Right hindlimb (tissue), 1 donor: ENCODE data around the gene HAUS3.

ENCODE experiments used
- DNase-seq: peaks from one replicate; pipeline ENCODE4 v3.0.0-alpha.2; 2018

HAUS3 gene

DNA sequence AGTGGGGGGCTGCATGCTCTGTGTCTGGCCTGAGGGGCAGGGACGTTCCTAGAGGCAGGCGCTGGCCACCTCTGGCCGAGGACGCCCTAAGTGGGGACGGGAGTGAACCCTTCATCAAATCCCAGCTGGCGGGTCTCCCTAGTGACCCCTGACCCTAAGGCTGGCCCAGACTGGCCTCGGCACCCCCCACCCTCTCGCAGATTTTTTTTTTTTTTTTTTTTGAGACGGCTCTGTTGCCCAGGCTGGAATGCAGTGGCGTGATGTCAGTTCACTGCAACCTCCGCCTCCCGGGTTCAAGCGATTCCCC, 21.0 kb upstream of the HAUS3 start:
- DNase-seq = no peak

DNA sequence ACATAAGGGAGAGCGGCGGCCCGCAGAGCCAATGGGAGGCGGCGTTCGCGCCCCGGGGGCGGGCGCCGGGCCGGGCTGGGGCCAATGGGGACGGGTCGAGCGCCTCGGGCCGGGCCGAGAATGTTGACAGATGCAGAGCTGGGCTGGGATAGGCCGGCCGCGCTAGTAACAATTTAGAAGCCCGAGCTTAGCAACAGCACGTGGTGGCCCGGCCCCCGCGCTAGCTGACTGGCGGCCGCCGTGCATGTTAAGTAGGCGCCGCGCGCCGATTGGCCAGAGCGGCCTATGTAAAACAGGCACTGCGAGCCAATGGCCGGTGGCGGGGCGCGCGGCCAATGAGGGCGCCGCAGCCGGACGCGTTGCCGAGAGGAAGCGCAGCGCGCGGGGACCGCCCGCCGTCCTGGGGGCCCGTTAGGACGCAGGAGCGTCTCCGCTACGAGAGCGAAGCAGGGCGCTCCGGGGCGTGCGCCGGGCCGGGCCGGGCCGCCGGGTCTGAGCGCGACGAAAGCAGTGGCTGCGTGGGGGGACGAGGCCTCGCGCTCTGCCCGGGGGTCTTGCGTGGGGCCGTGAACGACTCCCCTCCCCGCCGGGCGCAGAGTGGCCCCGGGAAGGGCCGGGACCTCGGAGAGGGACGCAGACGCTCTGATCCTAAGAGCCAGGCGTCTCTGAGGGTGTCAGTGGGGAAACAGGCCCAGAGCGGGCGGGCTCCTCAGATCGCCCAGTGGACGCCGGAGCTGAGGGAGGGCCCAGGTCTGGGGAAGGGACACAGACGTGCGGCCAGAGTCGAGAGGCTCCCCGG, 20.4 kb upstream of the HAUS3 start:
- peak; percentile 100 for DNase-seq

DNA sequence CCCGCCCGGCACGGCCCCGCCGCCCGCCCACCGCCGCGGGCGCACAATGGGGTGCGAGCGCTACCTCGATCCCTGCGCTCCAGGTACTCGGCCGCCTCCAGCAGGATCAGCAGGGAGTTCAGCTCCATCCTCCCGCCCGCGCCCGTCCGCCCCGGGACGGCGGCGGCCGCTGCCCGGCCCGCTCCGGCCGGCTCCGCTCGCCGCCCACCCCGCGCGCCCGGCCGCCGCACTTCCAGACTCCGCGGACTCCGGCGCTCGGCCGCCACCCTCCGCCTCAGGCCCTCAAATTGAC, 19.9 kb upstream of the HAUS3 start, which contains the start of gene MXD4:
Gene MXD4 (minus strand): TSS at position 257 of the 292 bp plus-strand sequence. CDS start 129 bp downstream, at position 128.
- DNase-seq = no peak

DNA sequence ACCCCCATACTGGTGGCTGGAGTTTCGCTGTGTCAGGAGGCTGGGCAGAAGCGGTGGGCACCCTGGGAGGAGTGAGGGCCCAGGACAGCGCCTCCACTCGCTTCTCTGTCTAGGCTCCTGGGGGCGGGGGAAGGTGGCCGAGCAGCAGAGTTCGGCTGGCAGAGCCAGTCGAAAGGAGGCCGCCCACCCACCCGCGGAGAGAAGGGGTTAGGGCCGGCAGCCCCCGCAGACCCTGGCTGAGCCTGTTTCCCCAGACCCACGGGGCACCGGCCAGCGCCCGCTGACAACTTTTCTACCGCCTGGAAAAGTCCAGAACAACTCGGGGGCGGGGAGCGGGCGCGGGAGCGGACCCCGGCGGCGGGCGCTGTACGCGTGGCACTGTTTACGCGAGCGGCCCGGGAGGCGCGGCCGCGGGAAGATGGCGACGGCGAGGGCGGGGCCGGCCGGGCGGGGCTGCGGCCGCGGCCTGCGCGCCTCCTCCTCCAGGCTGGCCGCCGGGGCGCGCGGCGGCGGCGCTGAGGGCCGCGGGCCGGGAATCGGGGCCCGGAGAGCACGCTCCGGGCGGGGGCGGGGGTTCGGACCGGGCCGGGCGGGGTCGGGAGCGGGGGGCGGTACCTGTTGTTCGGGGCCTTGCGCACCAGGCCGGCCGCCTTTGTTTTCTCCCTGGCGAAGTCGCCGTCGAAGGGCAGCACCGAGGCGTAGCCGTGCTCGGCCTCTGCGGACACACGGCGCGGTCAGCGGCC, 19.4 kb upstream of the HAUS3 start:
- peak; percentile 65 for DNase-seq

DNA sequence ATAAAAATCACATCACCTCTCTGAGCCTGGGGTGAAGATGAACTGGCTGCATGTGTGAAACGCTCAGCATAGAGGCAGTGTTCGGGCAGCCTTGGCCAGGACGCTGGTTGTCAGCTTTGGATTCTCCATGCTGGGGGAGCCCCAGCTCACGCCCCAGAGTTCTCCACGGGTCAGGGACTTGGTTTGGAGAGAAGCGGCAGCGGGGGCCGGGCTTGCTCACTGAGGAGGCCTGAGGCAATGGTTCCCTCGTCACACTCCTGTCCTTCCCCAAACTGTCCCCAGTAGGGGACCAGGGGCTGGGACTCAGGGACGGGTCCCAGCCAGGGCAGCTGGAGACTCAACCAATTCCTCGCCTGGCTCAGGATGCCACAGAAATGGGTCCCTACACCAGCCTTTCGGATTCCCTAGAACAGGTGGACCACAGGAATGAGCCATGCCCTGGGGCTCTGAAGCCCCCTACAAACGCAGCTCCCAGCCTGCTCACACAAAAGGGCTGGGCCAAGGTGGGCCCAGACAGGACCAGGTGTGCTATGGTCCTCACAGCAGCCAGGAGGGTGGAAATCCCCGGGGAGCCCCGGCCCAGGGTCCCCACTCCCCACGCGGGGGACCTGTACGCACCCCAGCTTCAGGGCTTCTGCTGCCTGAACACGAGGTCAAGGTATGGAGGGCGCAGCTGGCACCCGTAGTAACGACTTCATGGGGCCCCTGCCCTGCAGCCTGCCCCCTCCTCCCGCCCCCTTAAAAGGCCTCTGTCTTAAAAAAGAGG, 18.6 kb upstream of the HAUS3 start:
- DNase-seq = peak; percentile 25

DNA sequence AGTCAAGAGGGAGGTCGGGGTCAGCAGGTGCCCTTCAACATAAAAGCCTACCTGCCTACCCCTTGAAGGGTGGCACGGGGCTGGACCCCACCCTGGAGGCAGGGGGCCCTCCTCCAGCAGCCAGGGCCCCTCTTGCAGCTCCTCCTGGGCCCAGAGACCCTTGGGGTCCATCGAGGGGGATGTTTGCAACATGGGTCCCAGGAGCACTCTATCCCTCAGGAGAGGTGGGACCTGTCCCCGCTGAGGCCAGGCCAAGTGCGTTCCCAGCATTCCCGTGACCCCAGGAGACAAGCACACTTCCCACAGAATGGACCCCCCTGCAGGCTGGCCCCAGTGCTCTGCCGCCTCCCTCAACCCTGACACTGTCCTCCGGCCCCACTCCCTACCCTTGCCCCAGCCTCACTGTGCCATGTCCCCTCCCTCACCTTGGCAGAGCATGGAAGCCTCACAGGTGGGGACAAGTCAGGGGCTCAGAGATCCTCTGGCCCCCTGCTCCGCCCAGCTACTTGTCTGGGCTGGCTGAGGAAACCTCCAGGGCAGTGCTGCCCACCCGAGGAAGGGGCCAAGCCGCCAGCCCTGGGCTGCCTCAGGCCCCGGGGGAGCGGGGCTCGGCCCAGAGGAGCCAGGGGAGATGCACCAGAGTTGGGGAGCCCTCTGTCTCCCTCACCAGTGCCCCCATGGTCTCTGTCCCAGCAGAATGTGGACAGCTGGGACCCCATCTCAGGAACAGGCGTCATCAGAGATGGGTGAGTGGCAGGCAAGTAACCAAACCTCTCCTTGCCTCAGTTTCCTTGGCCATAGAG, 17.8 kb upstream of the HAUS3 start:
- peak; percentile 30 for DNase-seq

DNA sequence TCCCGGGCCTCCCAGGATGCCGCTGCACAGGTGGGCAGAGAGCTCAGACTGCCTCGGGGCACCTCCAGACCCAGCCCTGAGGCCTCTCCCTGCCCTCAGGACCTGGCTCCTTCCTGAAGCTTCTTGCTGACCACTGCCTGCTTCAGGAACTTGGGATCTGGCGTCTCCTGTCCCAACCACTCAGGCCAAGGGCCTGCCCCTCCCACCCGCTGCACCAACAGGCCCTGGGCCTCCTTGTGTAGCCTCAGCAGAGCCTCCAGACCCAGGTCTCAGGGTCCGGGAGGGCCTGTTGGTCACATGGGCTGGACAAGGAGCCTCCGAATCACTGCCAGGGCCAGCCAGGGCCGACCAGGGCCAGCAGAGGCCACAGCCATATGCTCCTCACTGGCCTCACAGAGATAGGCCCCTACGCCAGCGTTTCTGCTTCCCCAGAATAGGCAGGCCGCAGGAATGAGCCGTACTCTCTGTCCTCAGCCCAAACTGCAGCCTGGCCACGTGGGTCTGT, 17.2 kb upstream of the HAUS3 start:
- peak; percentile 19 for DNase-seq

DNA sequence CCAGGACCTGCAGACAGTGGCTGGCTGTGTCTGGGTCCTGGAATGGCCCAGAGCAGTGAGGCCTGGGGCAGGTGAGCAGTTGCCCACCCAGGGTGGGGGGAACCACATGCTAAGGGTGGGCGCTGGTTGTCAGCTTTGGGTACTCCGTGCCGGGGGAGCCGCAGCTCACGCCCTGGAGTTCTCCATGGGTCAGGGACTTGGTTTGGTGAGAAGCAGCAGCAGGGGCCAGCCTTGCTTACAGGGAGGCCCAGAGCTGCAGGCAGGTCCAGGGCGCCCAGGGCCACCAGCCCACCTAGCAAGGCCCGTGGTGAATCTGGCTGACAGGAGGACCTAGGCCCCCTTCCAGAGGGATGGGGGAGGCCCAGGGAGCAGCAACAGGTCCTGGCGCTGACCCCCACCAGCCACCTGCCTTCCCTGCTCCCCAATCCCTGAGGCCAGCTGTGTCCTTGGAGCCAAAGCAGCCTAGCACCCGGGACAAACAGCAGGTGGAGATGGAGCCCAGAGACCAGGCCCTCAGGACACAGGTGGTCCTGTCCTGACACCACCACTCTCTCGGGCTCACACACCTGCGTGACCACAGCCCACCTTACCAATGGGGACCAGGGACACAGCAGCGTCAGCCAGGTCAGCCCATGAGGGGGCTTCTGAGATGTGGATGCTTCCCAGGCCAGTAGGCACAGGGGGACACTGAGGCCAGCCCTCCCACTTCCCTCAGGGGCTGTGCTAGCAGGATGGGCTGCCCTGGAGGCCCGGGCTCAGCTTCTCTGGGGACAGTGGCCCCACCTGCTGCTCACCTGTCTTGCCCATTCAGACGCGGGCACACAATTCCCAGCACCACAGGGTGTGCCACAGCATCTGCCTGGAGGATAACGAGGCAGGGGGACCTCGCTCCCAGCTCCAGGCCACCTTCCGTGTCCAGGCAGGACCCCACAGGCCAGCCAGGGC, 16.4 kb upstream of the HAUS3 start:
- peak; percentile 18 for DNase-seq

DNA sequence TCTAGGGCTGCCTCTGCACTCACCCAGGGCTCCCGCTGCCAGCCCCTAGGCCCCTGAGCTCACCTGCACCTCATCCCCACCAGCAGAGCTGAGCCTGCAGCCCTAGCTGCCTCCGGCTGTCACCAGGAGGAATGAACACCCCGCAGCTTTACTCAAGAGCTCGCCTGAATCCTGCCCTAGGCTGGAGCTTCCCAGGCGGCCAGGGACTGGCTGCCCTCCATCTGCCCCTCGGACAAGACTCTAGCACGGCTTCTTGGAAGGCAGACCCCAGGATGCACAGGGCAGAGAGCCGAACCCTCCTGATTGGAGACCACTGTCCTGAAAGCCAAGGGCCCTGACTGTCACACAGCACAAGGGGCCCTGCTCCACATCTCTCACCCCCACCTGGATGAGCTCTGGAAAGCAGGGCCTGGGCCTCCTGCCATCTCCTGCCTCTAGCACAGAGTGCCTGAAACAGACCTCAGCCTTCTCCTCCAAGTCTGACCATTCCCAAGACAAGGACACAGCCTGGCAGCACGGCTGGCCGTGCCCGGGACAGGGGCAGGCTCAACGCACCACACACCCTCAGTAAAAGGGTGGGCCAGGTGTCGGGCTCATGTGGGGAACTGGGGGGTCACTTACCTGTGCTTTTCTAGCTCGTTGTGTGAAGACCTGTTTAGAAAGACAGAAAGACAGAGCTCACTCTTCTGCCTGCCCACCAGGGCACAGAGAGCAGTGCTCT, 15.6 kb upstream of the HAUS3 start:
- DNase-seq = peak; percentile 22

DNA sequence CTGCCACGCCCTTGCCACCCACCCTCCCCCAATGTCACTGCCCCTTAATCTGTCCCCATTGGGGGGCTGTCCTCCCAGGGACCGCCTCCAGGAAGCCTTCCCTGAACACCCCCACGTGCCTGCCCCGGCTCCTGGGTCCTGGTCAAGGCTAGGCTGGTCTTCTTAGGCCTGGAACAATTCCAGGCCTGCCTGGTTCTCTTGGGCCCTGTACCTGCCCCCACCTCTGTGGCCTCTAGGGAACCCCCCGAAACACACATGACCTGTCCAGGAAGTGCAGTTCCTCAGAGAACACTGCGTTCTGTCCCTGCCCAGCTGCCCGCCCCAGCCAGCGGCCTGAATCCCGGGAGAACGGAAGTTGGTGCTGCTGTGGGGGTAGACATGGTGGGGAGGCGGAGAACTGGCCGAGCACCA, 14.9 kb upstream of the HAUS3 start:
- DNase-seq = peak; percentile 24

DNA sequence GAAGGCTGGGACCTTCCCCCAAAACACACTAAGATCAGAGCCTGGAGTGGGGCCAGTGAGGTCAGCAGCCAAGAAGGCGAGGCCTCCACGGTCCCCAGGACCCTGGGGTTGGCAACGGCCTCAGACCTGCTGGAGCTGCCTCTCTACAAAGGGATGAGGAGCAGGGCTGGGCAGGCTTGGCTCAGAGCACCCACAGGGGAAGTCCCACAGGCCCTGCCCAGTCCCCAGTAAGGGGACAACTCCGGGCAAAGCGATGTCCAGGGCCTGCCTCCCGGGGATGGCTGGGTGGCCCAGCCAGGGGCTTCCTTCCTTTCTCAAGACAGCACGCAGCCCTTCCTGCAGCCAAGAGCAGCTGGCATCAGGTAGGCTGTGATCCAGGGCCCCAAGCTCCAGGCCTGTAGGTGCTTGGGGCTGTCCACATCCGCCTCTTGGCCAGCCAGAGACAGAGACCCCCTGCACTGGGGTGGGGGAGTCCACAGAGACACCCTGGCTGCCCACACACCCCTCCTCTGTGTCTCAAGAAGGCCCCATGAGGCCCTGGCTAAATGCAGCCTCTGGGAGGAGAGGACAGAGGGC, 14.3 kb upstream of the HAUS3 start:
- peak; percentile 61 for DNase-seq

DNA sequence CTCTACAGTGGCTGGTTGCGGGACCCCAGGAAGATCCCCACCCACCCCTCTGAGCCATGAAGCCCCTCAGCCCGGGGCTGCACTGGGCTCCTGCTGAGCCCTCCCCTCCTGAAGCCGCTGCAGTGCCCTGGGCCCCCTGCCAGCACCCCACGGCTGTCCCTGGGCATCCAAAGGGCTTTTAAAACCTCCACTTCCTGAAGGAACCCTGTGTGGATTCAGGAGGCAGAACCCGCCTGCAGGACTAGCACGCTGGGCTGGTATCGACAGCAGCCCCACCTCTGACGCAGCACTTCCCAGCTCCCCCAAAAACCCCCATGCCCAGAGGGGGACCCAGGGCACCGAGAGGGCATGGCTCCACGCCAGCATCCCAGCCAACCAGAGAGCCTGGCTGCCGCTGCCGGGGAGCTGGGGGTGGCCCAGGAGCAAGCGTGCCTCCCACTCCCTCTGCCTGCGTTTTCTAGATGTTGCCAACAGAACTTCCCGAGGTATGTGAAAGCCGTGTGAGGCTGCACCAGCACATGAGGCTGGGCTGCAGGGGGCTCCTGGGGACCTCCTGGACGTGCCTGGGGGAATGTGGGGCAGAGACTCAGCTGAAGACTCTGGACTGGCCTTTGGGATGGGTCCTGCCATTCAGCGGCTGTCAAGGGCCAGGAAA, 13.7 kb upstream of the HAUS3 start:
- DNase-seq = peak; percentile 51

DNA sequence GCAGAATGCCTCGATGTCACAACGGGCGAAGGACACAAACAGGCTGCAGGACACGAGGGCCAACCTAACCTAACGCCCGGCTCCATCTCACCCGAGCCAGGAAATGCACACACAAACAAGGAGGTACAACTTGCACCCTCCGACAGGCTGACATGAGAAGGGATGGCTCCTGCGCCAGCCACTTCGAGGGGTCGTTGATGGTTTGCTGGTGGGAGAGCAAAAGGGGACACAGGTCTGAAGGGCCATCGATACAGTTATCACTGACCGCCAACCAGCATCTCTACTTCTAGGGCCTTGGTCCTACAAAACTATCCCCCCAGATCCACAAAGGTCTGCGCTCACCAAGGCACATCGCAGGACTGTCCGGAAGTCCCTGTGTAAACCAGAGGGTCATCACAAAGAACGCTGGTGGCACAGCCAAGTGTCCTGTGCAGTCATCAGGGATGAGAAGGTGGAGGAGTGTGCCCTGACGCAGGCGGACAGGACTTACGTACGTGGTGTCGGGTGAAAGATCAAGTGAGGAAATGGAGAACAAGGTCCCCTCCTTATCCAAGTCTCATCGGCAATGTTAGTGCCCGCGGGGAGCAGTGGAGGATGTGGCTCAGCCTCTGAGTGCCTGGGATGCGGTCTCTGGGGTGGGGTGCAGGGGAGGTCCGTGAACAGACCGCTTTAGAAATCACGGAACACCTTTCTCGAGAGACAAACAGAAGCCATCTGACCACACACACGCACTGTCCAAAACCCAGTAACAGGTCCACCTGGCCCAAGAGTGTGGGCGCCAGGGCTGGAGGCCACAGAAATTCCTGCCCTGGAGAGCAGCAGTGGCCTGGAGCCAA, 13.0 kb upstream of the HAUS3 start:
- peak; percentile 7 for DNase-seq

DNA sequence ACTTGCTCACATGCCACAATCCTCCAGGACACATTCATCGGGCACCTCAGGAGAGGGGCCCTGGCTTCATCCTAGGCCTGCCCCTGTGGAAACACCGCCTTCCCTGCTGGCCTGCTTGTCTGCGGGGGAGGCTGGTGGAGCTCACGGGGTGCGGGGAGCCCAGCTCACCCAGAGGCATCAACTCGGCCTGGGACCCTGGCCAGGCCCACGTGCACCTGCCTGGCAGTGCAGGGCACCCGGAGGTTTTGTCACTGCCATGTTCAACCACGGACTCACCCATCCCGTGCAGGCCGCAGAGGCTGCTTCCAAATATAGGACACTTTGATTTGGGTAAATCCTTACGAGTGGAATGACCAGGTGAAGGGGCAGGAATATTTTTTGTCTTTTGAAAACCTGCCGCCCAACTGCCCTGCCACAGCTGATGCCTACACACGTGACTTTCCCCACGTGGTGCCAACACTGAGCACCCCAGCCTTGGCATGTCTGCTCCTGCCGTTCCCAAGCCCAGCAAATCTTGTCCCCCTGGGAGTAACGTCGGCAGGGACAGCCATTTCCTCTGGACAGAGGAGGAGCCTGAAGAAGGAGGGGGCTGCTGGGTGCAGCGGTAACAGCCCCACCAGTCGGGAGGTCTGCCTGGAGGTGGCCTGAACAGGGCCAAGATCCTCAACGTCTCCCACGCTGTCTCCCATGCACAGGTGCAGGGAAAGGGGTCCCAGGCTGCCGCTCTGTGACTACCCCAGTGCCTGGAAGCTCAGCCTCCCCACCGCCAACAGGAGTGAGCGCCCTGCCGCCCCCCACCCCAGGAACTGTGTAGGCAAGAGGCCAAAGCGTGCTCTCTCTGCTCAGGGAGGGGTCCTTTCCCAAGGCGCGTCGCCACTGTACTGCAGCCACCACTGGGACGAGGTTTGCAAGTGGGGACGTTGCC, 11.5 kb upstream of the HAUS3 start:
- no peak for DNase-seq

DNA sequence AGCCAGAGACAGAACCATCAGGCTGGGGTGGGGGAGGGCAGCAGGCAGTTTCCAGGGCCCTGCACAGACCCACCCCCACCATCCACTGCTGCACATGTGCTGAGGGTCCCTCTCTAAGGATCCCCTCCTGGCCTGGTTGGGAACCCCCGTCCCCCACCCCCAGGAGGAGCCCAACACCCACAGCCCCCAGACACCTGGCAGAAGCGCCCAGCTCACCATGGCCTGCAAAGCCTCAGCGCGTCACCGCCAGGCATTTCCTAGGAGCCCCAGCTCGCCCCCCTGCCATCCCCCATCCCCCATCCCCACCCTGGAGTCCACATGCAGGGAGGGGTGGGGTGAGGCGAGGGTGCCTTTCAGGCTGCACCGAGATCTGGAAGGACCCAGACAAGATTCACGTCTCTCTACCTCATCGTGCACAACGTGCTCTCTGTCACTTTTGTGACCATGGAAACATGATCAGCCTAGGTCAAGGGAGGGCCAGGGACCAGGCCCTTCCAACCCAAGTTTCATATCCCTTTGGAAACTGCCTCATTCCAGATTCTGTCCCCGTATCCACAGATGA, 10.7 kb upstream of the HAUS3 start:
- DNase-seq = no peak

DNA sequence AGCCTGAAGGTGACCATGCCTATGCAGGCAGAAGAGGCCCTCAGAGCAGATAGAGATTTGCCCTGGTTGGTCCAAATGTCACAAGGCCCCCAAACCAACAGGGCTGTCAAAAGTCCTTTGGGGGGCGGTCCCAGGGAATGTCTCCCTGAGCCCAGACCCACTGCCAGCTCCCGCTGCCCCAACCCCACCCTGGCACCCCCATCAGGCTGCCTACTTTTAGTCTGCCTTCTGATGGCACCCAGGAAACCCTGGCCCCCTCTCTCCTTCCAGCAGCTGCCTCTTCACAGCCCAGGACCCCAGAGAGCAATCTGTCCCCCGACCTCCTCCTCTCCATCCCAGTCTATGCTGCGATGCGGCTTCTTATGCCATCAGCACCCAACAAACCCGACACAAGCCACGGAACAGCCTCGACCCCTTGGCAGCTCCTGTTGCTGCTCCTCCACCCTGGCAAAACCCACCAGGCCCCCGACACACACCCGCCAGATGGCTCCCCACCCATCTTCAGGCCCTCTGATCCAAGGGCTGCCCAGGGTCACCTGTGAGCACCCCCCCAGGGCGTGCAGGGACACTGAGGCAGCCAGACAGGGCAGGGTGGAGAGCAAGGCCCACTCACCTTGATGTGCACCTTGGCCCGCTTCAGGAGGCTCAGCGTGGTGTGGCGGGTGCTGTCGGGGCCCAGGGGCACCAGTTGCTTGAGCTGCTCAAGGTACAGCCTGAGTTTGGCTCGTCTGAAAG, 10.0 kb upstream of the HAUS3 start:
- DNase-seq = no peak
